ENCODE data around the gene C15orf39.

GRCh38 chr15:75156326-75157215 is 45.1 kb upstream of the C15orf39 start:
- TF ChIP-seq CTCF (IDR thresholded peaks at IDR 0.05; ENCODE audit: insufficient read depth, low read length) (no peak), POLR2AphosphoS5 (IDR thresholded peaks at IDR 0.05; ENCODE audit: low read depth) (no peak), REST (IDR thresholded peaks at IDR 0.05; ENCODE audit: insufficient replicate concordance, low read depth) (no peak), SPI1 (IDR thresholded peaks at IDR 0.05; ENCODE audit: borderline replicate concordance, low read depth) (no peak)

Measured in HL-60 (cell line).